Breast epithelium (tissue), 3 donors: ENCODE results near the gene SH3TC1.

Experiments
- POLR2A ChIP-seq: fragments of 450-650 bp; IDR thresholded peaks from one replicate; pipeline ENCODE4 v1.6.1; 2016; ENCODE audit warnings: antibody characterized with exemption, mild to moderate bottlenecking, moderate library complexity
- TF ChIP-seq, protein P1 (sequence below), 3 donors: fragments of 450-650 bp; IDR thresholded peaks; one replicate each; pipeline ENCODE4 v1.5.1; 2016 to 2017; ENCODE audit warnings: antibody characterized with exemption in 3 of 3, mild to moderate bottlenecking in 3 of 3, moderate library complexity in 3 of 3

DNA sequence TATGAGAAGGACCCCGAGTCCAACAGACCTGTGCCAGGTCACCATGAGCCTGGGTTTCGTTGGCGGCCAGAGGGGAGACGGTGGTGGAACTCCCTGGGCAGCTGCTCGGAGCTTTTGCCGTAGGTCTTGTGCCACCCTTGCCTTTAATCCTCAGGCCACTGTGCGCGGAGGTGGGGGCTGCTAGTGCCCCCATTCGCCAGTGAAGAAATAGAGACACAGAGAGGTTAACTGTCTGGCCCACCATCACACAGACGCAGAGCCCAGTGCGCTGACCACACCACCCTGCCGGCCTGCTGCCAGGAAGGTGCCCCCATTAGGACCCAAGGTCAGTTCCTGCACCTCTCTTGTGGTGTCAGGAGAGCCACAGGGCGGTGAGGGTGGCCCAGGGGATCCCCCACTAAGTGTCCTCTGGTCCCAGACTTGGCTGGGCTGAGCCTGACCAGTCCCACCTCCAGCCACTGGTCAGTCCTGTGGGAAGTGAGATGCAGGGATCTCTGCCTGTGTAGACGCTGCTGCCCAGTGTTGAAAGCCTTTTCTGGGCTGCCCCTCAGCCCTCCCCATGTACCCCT lies 42.2 kb downstream of the SH3TC1 start:
- TF ChIP-seq, protein P1, sequence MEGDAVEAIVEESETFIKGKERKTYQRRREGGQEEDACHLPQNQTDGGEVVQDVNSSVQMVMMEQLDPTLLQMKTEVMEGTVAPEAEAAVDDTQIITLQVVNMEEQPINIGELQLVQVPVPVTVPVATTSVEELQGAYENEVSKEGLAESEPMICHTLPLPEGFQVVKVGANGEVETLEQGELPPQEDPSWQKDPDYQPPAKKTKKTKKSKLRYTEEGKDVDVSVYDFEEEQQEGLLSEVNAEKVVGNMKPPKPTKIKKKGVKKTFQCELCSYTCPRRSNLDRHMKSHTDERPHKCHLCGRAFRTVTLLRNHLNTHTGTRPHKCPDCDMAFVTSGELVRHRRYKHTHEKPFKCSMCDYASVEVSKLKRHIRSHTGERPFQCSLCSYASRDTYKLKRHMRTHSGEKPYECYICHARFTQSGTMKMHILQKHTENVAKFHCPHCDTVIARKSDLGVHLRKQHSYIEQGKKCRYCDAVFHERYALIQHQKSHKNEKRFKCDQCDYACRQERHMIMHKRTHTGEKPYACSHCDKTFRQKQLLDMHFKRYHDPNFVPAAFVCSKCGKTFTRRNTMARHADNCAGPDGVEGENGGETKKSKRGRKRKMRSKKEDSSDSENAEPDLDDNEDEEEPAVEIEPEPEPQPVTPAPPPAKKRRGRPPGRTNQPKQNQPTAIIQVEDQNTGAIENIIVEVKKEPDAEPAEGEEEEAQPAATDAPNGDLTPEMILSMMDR (IDR thresholded peaks at IDR 0.05), result no peak
- no peak for TF ChIP-seq POLR2A
